Astrocyte (in vitro differentiated cells and primary cell): Measurements from ENCODE around the gene HLF. TPM values are rescaled to one million over a fixed set of nuclear protein-coding genes. Genes with fewer than 3 reads are reported as not detected.

ENCODE experiments used
- DNase-seq: peaks from one replicate; pipeline ENCODE4 v3.0.0-alpha.2; 2010; ENCODE audit warnings: low read depth
- FAIRE-seq: peaks from 2 replicates; lab custom pipeline; 2011; peaks lifted over from hg19 to GRCh38; lab: Jason Lieb, UNC
- H2AFZ ChIP-seq: 2 replicates; pipeline ENCODE4 v1.6.0; 2012; ENCODE audit warnings: low read depth, low read length, inconsistent platforms
- H3K27ac ChIP-seq: 2 replicates; pipeline ENCODE4 v1.5.1; 2011; ENCODE audit warnings: low read depth, low read length, inconsistent platforms
- H3K27me3 ChIP-seq: 2 replicates; pipeline ENCODE4 v1.6.0; 2011; ENCODE audit warnings: low read length, inconsistent platforms; ENCODE audit not compliant: insufficient read depth
- H3K36me3 ChIP-seq: 2 replicates; pipeline ENCODE4 v1.5.1; 2011; ENCODE audit warnings: low read length, inconsistent platforms; ENCODE audit not compliant: insufficient read depth
- H3K4me1 ChIP-seq: 2 replicates; pipeline ENCODE4 v1.5.1; 2011; ENCODE audit warnings: low read length, inconsistent platforms; ENCODE audit not compliant: insufficient read depth
- H3K4me2 ChIP-seq: 2 replicates; pipeline ENCODE4 v1.6.0; 2012; ENCODE audit warnings: low read length, inconsistent platforms
- H3K4me3 ChIP-seq: 2 replicates; pipeline ENCODE4 v1.5.1; 2011; ENCODE audit warnings: low read depth, mild to moderate bottlenecking, low read length, inconsistent platforms; ENCODE audit not compliant: insufficient read depth
- H3K79me2 ChIP-seq: 2 replicates; pipeline ENCODE4 v1.6.0; 2012; ENCODE audit warnings: mild to moderate bottlenecking, low read length, inconsistent platforms; ENCODE audit not compliant: insufficient read depth
- H3K9ac ChIP-seq: 2 replicates; pipeline ENCODE4 v1.6.0; 2012; ENCODE audit warnings: mild to moderate bottlenecking, low read length, inconsistent platforms
- H3K9me3 ChIP-seq: 2 replicates; pipeline ENCODE4 v1.5.1; 2012; ENCODE audit warnings: low read depth, mild to moderate bottlenecking, low read length, inconsistent platforms; ENCODE audit not compliant: insufficient read depth
- H4K20me1 ChIP-seq: 2 replicates; pipeline ENCODE4 v1.6.0; 2012; ENCODE audit warnings: low read length, inconsistent platforms; ENCODE audit not compliant: insufficient read depth
- H3K27ac Mint-ChIP-seq: one replicate; pipeline ENCODE4 v1.8.0; 2021; ENCODE audit warnings: mild to moderate bottlenecking, mixed read lengths; ENCODE audit not compliant: unreplicated experiment
- H3K27me3 Mint-ChIP-seq: one replicate; pipeline ENCODE4 v1.8.0; 2021; ENCODE audit warnings: low read depth, mixed read lengths; ENCODE audit not compliant: unreplicated experiment
- H3K36me3 Mint-ChIP-seq: one replicate; pipeline ENCODE4 v1.8.0; 2021; ENCODE audit warnings: low read depth, mixed read lengths; ENCODE audit not compliant: unreplicated experiment
- H3K4me1 Mint-ChIP-seq: one replicate; pipeline ENCODE4 v1.8.0; 2021; ENCODE audit warnings: low read depth, mixed read lengths; ENCODE audit not compliant: unreplicated experiment
- H3K4me3 Mint-ChIP-seq: one replicate; pipeline ENCODE4 v1.8.0; 2021; ENCODE audit warnings: mild to moderate bottlenecking, moderate library complexity, mixed read lengths; ENCODE audit not compliant: unreplicated experiment
- H3K9me3 Mint-ChIP-seq: one replicate; pipeline ENCODE4 v1.8.0; 2021; ENCODE audit warnings: mild to moderate bottlenecking, mixed read lengths; ENCODE audit not compliant: unreplicated experiment
- CTCF ChIP-seq: IDR thresholded peaks from 2 replicates; pipeline ENCODE4 v1.5.1; 2011; ENCODE audit warnings: low read depth, mild to moderate bottlenecking, inconsistent platforms, low read length, moderate library complexity; ENCODE audit not compliant: insufficient read depth
- EZH2 ChIP-seq: IDR thresholded peaks from 2 replicates; pipeline ENCODE4 v1.6.1; 2012; ENCODE audit warnings: mild to moderate bottlenecking, low read length, inconsistent platforms; ENCODE audit not compliant: insufficient read depth
- total RNA-seq: library from RNA; stranded (reverse); gene quantifications from 2 replicates; pipeline ENCODE4 v1.2.1, GENCODE V29; 2021

HLF gene
- total RNA-seq, 1 donor from 2014 or later: not detected

- Histone ChIP-seq H3K4me2 (no peak overlapping the region), H3K27ac (no peak overlapping the region), H3K4me1 (no peaks in the 10 kb centered on the region), H3K27me3 (no peaks in the 10 kb centered on the region), H3K79me2 (no peaks in the 10 kb centered on the region), H4K20me1 (no peaks in the 10 kb centered on the region), H2AFZ (no peak overlapping the region), H3K9me3 (no peaks in the 10 kb centered on the region), H3K36me3 (no peaks in the 10 kb centered on the region), H3K4me3 (no peak overlapping the region), H3K9ac (no peak overlapping the region)
- peaks cover 1% of the 10 kb centered on the region for H3K9me3 Mint-ChIP-seq
- peaks cover 3% of the 10 kb centered on the region for H3K27me3 Mint-ChIP-seq
- no peak overlapping the region for H3K27ac Mint-ChIP-seq
- H3K36me3 Mint-ChIP-seq: no peaks in the 10 kb centered on the region
- TF ChIP-seq EZH2 (no peak), CTCF (no peak)
- H3K4me3 Mint-ChIP-seq: no peak overlapping the region
- FAIRE-seq (no peak), DNase-seq (no peak)
- no peaks in the 10 kb centered on the region for H3K4me1 Mint-ChIP-seq
Measured at GRCh38 chr17:55302407-55302787, 37.6 kb downstream of the HLF start.

GRCh38 chr17:55303008-55303493 is 38.3 kb downstream of the HLF start:
- Histone ChIP-seq H3K36me3 (no peaks in the 10 kb centered on the region), H4K20me1 (no peaks in the 10 kb centered on the region), H3K27ac (no peak overlapping the region), H2AFZ (no peak overlapping the region), H3K27me3 (no peaks in the 10 kb centered on the region), H3K4me1 (no peaks in the 10 kb centered on the region), H3K4me2 (no peak overlapping the region), H3K9ac (no peak overlapping the region), H3K79me2 (no peaks in the 10 kb centered on the region), H3K4me3 (no peak overlapping the region), H3K9me3 (no peaks in the 10 kb centered on the region)
- no peak for DNase-seq
- Mint-ChIP-seq H3K27ac (no peak overlapping the region), H3K4me3 (no peak overlapping the region), H3K9me3 (peaks cover 1% of the 10 kb centered on the region), H3K36me3 (no peaks in the 10 kb centered on the region), H3K4me1 (no peaks in the 10 kb centered on the region), H3K27me3 (peaks cover 3% of the 10 kb centered on the region)
- TF ChIP-seq EZH2 (no peak), CTCF (no peak)
- no peak for FAIRE-seq

GRCh38 chr17:55303701-55304145 is 39.0 kb downstream of the HLF start:
- Mint-ChIP-seq H3K27ac (no peak overlapping the region), H3K4me1 (no peaks in the 10 kb centered on the region), H3K9me3 (peaks cover 4% of the 10 kb centered on the region), H3K36me3 (no peaks in the 10 kb centered on the region), H3K4me3 (no peak overlapping the region), H3K27me3 (peaks cover 3% of the 10 kb centered on the region)
- Histone ChIP-seq H3K4me2 (no peak overlapping the region), H3K4me1 (no peaks in the 10 kb centered on the region), H4K20me1 (no peaks in the 10 kb centered on the region), H3K9me3 (no peaks in the 10 kb centered on the region), H3K27me3 (no peaks in the 10 kb centered on the region), H3K9ac (no peak overlapping the region), H3K4me3 (no peak overlapping the region), H2AFZ (no peak overlapping the region), H3K79me2 (no peaks in the 10 kb centered on the region), H3K36me3 (no peaks in the 10 kb centered on the region), H3K27ac (no peak overlapping the region)
- peak; percentile 16 for DNase-seq
- TF ChIP-seq EZH2: no peak
- no peak for TF ChIP-seq CTCF
- no peak for FAIRE-seq
